GM11168 (cell line): ENCODE results near the gene RRAGA.
"Not testable (repeated sequence)": the region's sequence is repeated elsewhere in the genome, so short reads cannot be mapped to it uniquely, and the experiment has no call there.

Experiments
- in situ Hi-C: fragments of 300-500 bp; cut with MboI; formaldehyde crosslinking; loops from one replicate; pipeline ENCODE4 v1.12.0; 2022; ENCODE audit warnings: low sequenced_read_pairs; ENCODE audit not compliant: unreplicated experiment

The RRAGA gene

GRCh38 chr9:19048966-19049916 lies at the start of gene RRAGA:
Gene RRAGA, plus strand, starts transcription at chr9:19049427. Its CDS starts 233 bp downstream, at chr9:19049660.
- in situ Hi-C loops: no loop called here

- in situ Hi-C loops: no loop called here
These were observed 49.1 kb upstream of the RRAGA start for GRCh38 chr9:19000133-19000532.

GRCh38 chr9:19009391-19009965 lies 39.7 kb upstream of the RRAGA start:
- in situ Hi-C loops: no loop called here

- in situ Hi-C loops: no loop called here
These were observed 31.0 kb upstream of the RRAGA start for GRCh38 chr9:19018201-19018600.

GRCh38 chr9:19020886-19021455 lies 28.3 kb upstream of the RRAGA start:
- in situ Hi-C loops: no loop called here

- in situ Hi-C loops: not testable (repeated sequence)
These were observed 27.6 kb upstream of the RRAGA start for GRCh38 chr9:19021649-19022048.

GRCh38 chr9:19022206-19022605 lies 27.0 kb upstream of the RRAGA start:
- in situ Hi-C loops: no loop called here

- in situ Hi-C loops: no loop called here
These were observed 26.1 kb upstream of the RRAGA start for GRCh38 chr9:19023078-19023477.

- in situ Hi-C loops: no loop called here
These were observed 22.9 kb upstream of the RRAGA start for GRCh38 chr9:19026375-19026774.

- in situ Hi-C loops: no loop called here
These were observed 21.4 kb upstream of the RRAGA start for GRCh38 chr9:19027825-19028224.

GRCh38 chr9:19028835-19029451 lies 20.3 kb upstream of the RRAGA start:
- in situ Hi-C loops: no loop called here

- in situ Hi-C loops: loop anchor here (10.0 kb wide), 1 partner anchor 776 kb away; no protein-coding TSS in a partner anchor
These were observed 18.3 kb upstream of the RRAGA start for GRCh38 chr9:19030899-19031298.

- in situ Hi-C loops: loop anchor here (10.0 kb wide), 1 partner anchor 778 kb away; no protein-coding TSS in a partner anchor
These were observed 16.8 kb upstream of the RRAGA start for GRCh38 chr9:19032406-19032805.

GRCh38 chr9:19033015-19033414 lies 16.2 kb upstream of the RRAGA start, which contains the start of gene SAXO1:
Gene SAXO1, minus strand, starts transcription at chr9:19033209. Its CDS starts 301 bp downstream, at chr9:19032908.
- in situ Hi-C loops: loop anchor here (10.0 kb wide), 1 partner anchor 778 kb away; no protein-coding TSS in a partner anchor

GRCh38 chr9:19036611-19037010 lies 12.6 kb upstream of the RRAGA start:
- in situ Hi-C loops: loop anchor here (10.0 kb wide), 1 partner anchor 782 kb away; no protein-coding TSS in a partner anchor

GRCh38 chr9:19049917-19050636 lies 850 bp downstream of the RRAGA start:
- in situ Hi-C loops: no loop called here

GRCh38 chr9:19050637-19051591 lies 1.7 kb downstream of the RRAGA start:
- in situ Hi-C loops: no loop called here

- in situ Hi-C loops: no loop called here
These were observed 7.8 kb downstream of the RRAGA start for GRCh38 chr9:19057033-19057432.

GRCh38 chr9:19074229-19074628 lies 25.0 kb downstream of the RRAGA start:
- in situ Hi-C loops: no loop called here
